GM19467 (cell line): Measurements from ENCODE around the gene SLC9A8.
"Not testable (repeated sequence)": the region's sequence is repeated elsewhere in the genome, so short reads cannot be mapped to it uniquely, and the experiment has no call there.

Experiments used
- ATAC-seq: cut with Tn5 transposase; IDR thresholded peaks from one replicate; pipeline ENCODE4 v1.9.1; 2021; ENCODE audit warnings: mild to moderate bottlenecking, moderate library complexity; ENCODE audit not compliant: unreplicated experiment

SLC9A8 gene

GRCh38 chr20:49812507-49813304 lies at the start of gene SLC9A8:
Gene SLC9A8, plus strand, starts transcription at chr20:49812828. Its CDS starts 95 bp downstream, at chr20:49812923.
- ATAC-seq, result peak; percentile 81

GRCh38 chr20:49762940-49763766 lies 49.5 kb upstream of the SLC9A8 start:
- no peak for ATAC-seq

- no peak for ATAC-seq
Measured at GRCh38 chr20:49765413-49765736, 47.3 kb upstream of the SLC9A8 start.

- ATAC-seq, result no peak
Measured at GRCh38 chr20:49765846-49766541, 46.6 kb upstream of the SLC9A8 start.

DNA sequence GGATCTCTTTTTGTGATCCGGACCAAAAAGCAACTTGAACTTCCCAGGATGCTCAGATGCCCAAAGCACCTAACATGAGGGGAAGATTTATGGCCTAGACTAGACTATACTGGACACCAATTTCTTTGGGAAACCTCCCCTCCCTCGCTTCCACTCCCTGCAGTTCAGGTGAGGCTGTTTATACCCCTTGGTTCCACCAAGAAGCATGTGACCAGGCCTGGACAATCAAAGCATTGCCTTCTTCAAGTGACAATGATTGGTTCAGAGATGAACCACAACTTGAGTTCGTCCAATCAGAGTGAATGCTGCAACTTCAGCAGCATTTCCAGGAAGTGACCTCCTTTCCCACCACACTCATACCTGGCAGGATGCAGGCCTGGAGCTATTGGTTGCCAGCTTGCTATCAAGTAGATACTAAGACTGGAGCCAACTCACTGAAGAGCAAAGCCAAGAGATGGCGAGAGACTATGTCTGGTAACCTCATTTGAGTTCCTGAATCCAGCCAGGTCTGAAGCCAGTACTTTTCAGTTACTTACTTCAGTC lies 45.6 kb upstream of the SLC9A8 start:
- no peak for ATAC-seq

GRCh38 chr20:49768204-49769047 lies 44.2 kb upstream of the SLC9A8 start:
- ATAC-seq, result no peak

DNA sequence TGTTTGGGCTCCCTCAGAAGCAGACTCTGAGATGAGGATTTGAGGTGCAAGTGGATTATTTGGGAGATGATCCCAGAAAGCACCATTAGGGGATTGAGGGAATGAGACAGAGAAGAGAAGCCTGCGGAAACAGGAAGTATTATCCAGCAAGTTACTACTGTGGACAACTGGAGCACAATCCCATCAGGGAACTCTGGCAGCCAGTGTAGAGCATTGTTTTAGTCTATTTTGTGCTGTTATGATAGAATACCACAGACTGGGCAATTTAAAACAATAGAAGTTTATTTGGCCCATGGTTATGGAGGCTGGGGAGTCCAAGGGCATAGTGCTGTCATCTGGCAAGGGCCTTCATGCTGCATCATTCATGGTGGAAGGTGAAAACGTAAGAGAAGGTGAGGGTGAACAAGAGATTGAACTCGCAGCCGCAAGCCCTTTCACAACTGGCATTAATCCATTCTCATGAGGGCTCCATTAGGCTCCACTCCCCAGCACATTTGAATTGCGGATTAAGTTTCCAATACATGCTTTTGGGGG lies 43.5 kb upstream of the SLC9A8 start:
- ATAC-seq, result no peak

DNA sequence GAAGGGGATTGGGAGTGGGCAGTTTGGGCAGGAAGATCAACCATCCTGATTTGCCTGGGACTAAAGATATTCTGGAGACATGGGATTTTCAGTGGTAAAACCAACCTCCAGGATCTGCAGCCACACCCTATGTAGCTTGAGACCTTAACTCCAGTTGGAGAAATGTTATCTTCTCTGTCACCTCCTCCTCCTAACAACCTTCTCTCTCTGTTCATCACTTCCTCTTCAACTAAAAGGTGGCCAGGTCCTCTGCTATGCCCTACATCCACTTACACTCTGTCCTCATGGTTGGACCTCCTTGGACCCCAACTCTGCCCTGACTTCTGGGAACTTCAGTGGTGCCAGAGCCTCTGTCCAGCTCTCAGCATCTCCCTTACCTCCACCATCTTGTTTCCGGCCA lies 42.0 kb upstream of the SLC9A8 start:
- ATAC-seq, result no peak

GRCh38 chr20:49774213-49774612 lies 38.4 kb upstream of the SLC9A8 start:
- ATAC-seq, result not testable (repeated sequence)

DNA sequence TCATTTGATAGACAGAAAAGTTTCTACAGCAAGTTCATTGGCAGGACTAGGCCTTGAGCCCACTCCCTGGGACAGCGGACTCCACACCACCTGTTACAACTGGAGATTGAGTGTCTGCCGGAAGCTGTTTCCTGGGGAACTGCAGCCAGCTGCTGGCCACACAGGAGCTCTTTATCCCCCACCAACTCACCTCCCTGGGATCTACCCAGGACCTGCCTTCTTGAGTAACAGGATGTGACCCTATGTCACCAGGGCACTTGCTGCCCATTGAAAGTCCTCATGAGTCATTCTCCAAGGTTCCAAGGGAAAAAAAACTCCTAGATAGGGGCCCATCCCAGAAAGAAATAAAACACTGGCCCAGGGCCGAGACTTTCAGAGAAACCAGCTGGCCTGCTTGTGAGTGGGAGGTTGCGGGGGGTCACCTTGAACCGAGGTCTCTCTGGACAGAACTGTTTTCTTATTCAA lies 37.4 kb upstream of the SLC9A8 start:
- no peak for ATAC-seq

DNA sequence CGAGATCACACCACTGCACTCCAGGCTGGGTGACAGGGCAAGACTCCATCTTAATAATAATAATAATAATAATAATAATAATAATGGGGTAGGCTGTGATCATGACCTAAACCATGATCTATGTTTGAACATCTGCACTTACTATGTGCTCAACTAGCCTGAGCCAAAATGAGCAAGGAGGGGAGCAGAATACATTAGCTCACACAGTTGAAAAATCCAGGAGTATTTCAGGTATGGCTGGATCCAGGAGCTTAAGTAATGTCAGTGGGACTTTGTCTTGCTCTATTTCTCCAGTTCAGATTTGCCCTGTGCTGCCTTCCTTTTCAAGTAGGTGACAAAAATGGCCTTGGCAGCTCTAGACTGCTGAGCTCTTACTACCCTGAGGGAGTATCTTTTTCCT lies 32.7 kb upstream of the SLC9A8 start:
- ATAC-seq, result no peak

GRCh38 chr20:49781676-49782075 lies 31.0 kb upstream of the SLC9A8 start:
- no peak for ATAC-seq

DNA sequence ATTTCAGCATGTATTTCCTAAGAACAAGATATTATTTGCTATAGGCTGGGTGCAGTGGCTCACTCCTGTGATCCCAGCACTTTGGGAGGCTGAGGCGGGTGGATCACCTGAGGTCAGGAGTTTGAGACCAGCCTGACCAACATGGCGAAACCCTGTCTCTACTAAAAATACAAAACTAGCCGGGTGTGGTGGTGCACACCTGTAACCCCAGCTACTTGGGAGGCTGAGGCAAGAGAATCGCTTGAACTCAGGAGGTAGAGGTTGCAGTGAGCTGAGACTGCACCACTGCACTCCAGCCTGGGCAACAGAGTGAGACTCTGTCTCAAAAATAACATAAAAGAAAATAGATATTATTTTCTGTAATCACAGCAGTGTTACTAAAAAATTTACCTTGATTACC lies 30.2 kb upstream of the SLC9A8 start:
- not testable (repeated sequence) for ATAC-seq

- ATAC-seq, result not testable (repeated sequence)
Measured at GRCh38 chr20:49783021-49783995, 29.3 kb upstream of the SLC9A8 start.

DNA sequence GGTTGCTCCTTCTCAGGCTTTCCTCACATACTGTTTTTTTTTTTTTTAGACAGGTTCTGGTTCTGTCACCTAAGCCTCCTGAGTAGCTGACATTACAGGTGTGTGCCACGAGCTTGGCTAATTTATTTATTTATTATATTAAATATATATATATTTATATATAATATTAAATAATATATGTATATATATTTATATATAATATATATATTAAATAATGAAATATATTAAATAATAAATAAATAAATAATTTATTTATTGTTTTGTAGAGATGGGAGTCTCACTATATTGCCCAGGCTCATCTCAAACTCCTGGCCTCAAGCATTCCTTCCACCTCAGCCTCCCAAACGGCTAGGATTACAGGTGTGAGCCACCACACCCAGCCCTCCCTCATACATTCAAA lies 28.3 kb upstream of the SLC9A8 start:
- ATAC-seq, result no peak

- no peak for ATAC-seq
Measured at GRCh38 chr20:49785149-49785851, 27.3 kb upstream of the SLC9A8 start.

GRCh38 chr20:49785852-49786175 lies 26.8 kb upstream of the SLC9A8 start:
- ATAC-seq, result peak; percentile 82

DNA sequence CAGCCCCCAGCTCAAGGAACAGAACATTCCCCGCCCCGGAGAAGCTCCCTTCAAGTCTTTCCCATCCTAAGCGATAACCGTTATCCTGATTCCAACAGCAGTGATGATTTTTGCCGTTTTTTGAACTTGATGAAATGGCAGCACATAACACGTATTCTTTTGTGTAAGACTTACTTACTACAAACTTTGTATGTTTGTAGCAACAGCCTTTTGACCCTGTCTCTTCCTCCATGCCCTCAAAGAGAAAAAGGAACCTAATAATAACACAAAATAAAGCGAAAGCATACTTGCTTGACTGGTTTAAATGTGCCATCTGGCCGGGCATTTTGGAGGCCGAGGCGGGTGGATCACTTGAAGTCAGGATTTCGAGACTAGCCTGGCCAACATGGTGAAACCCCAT lies 26.4 kb upstream of the SLC9A8 start:
- peak; percentile 26 for ATAC-seq
